ENCODE measurements around the gene FEN1.

DNA sequence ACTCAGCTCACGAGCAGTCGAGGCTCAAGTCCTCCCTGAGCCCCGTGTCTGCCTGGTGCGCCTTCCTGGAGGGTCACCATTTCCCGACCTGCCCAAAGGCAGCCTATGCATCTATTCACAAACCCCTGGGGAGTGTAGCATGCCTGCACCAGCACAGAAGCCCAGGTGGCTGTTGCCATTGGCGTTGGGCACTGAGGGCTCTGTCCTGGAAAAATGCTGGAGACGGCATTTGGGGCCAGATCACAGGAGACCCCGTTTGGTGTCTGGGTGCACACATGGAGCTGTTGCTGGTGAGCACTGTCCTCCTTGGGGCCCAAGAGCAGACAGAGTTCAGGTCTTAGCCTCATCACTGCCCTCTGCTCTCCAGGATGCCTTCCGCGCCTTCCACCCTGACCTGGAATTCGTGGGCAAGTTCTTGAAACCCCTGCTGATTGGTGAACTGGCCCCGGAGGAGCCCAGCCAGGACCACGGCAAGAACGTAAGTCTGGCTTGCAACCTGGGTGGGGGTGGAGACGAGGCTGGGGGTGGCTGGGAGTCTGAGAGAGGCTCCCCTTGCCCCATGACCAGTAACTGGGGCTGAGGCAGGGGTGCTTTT is 44.8 kb downstream of the FEN1 start:
- TF ChIP-seq TCF12 (IDR thresholded peaks at IDR 0.05; ENCODE audit: low read depth) (no peak), TAF1 (IDR thresholded peaks at IDR 0.05; ENCODE audit: low read depth) (no peak), EGR1 (IDR thresholded peaks at IDR 0.05) (no peak), MAX (IDR thresholded peaks at IDR 0.05) (no peak), RAD21 (IDR thresholded peaks at IDR 0.05; ENCODE audit: low read depth) (no peak)
